Gastroesophageal sphincter (tissue), 3 donors: Measurements from ENCODE around the gene TPT1.

ENCODE experiments used
- CTCF ChIP-seq, 4 experiments: fragments of 200-600 bp in 2 of 4; fragments of 450-650 bp in 2 of 4; sonication (generic) in 1 of 4; IDR thresholded peaks; one replicate each; pipeline ENCODE4 v1.5.1; 2017 to 2019; ENCODE audit warnings: antibody characterized with exemption in 4 of 4, mild to moderate bottlenecking in 2 of 4, moderate library complexity in 2 of 4
- POLR2A ChIP-seq, 2 donors: fragments of 450-650 bp; IDR thresholded peaks; one replicate each; pipeline ENCODE4 v1.6.1; 2017; ENCODE audit warnings: antibody characterized with exemption in 2 of 2, mild to moderate bottlenecking in 2 of 2, moderate library complexity in 1 of 2
- POLR2AphosphoS5 ChIP-seq: sonication (generic); formaldehyde crosslinking; IDR thresholded peaks from one replicate; pipeline ENCODE4 v1.6.1; 2017; ENCODE audit warnings: antibody characterized with exemption

- TF ChIP-seq CTCF (IDR thresholded peaks at IDR 0.05) (no peak), POLR2A (IDR thresholded peaks at IDR 0.05) (no peak), POLR2AphosphoS5 (no peak)
Measured at GRCh38 chr13:45306966-45307365, 34.0 kb downstream of the TPT1 start.
